GM11168 (cell line): ENCODE results near the gene CCDC117.
"Not testable (repeated sequence)": the region's sequence is repeated elsewhere in the genome, so short reads cannot be mapped to it uniquely, and the experiment has no call there.

Source experiments
- in situ Hi-C: fragments of 300-500 bp; cut with MboI; formaldehyde crosslinking; loops from one replicate; pipeline ENCODE4 v1.12.0; 2022; ENCODE audit warnings: low sequenced_read_pairs; ENCODE audit not compliant: unreplicated experiment

Gene CCDC117

DNA sequence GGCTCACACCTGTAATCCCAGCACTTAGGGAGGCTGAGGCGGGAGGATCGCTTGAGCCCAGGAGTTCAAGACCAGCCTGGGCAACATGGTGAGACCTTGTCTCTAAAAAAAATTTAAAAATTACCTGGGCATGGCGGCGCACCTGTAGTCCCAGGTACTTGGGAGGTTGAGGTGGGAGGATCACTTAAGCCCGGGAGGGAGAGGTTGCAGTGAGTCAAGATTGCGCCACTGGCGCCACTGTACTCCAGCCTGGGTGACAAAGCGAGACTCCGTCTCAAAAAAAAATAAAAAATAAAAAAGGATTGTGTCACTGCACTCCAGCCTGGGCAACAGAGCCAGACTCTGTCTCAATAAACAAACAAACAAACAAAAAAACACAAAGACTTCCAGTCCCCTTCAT, 52.0 kb downstream of the CCDC117 start:
- in situ Hi-C loops, result not testable (repeated sequence)

- in situ Hi-C loops, result loop anchor here (25.0 kb wide), 1 partner anchor 764 kb away; no protein-coding TSS in a partner anchor
These were observed 53.9 kb downstream of the CCDC117 start for GRCh38 chr22:28826430-28826829.

DNA sequence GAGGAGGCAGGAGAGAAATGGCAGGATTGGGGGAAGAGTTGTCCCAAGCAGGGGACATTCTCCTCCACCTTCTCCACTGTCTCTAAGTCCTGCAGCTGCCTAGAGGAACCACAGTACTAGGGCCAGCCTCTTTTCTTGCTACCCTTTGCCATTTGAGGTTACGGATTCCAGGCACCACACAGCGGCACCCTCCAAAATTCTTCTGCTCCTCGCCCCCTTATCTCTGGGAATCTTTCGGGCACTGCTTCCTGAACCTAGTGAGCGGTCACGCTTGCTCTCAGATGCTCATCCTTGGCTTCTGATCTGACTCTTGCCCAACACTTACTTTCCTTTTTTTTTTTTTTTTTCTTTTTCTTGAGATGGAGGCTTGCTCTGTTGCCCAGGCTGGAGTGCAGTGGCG, 54.4 kb downstream of the CCDC117 start:
- in situ Hi-C loops, result loop anchor here (25.0 kb wide), 1 partner anchor 765 kb away; no protein-coding TSS in a partner anchor

DNA sequence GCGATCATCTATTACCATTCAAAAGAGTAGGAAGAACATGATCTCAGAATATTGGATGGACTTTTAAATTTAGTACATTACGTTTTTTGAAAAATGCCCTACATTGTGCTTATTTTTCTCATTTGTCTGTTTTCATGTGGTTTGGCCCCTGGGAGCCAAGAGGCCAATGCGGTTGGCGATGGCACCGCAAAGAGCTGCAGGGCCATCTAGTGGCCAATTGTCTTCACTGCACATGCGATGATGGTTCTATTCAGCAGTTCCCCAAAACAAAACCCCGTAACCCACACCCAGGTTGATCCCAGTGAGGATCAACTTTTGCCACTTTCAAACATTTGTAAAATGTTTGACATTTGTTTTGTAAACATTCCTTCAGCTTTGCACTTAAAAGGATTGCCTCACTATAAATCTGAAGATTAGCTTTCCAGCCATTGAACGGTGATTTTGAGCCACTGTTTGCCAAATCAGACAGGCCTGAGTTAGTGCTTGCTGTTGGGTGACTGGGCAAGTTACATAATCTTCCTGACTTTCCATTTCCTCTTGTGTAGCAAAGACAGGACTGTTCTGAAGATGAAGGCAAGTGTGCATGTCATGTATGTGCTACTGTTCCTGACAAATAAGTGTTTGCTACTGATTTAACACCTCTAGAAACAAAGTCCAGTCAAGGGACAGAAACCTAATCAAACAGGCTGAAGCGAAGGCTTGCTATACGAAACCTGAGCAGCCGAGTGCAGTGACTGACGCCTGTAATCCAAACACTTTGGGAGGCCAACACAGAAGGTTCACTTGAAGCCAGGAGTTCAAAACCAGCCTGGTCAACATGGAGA, 57.1 kb downstream of the CCDC117 start:
- in situ Hi-C loops, result loop anchor here (10.0 to 25.0 kb wide), 2 partner anchors 45 to 767 kb away; no protein-coding TSS in a partner anchor

GRCh38 chr22:28830441-28830840, 57.9 kb downstream of the CCDC117 start:
- in situ Hi-C loops, result loop anchor here (10.0 to 25.0 kb wide), 2 partner anchors 46 to 768 kb away; no protein-coding TSS in a partner anchor

GRCh38 chr22:28831140-28832072, 58.9 kb downstream of the CCDC117 start:
- in situ Hi-C loops, result loop anchor here (10.0 to 25.0 kb wide), 2 partner anchors 47 to 769 kb away; no protein-coding TSS in a partner anchor

DNA sequence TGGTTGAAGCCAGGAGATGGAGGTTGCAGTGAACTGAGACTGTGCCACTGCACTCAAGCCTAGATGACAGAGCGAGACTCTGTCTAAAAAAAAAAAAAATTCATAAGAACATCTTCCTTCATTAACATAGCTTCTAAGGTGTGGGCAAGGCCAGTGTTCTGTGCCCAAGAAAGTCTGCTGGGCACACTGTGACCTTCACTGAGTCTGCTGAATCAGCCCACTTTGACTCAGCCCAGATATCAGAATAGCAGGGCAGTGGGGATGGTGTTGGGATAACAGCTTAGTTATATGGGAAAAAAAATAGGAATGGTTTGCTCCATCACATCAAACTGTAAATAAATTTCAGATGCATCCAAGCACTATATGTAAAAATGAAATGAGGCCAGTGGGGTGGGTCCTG, 60.2 kb downstream of the CCDC117 start:
- in situ Hi-C loops, result loop anchor here (10.0 to 25.0 kb wide), 2 partner anchors 48 to 770 kb away; no protein-coding TSS in a partner anchor

DNA sequence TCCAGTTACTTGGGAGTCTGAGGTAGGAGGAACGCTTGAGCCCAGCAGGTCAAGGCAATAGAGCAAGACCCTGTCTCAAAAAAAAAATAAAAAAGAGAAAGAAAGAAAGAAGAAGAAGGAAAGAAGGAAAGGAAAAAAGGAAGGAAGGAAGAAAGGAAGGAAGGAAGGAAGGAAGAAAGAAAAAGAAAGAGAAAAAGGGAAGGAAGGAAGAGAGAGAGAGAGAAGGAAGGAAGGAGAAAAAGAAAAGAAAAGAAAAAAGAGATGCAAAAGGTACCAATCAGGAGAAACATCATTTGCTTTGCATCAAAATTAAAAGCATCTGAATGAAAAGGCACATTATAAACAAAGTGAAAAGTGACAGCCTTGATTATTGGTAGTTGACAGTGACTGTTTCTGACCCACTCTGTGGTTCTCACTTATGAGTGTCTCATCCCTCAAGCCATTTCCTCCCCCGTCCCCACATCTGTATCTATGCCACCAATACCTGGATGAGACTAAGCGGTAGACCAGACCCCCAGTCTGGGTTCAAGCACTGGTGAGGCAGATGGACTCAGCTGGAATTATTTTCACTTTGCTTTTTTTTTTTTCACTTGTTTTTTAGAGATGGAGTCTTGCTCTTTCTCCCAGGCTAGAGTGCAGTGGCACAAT, 60.9 kb downstream of the CCDC117 start:
- in situ Hi-C loops, result loop anchor here (10.0 to 25.0 kb wide), 2 partner anchors 49 to 771 kb away; no protein-coding TSS in a partner anchor

DNA sequence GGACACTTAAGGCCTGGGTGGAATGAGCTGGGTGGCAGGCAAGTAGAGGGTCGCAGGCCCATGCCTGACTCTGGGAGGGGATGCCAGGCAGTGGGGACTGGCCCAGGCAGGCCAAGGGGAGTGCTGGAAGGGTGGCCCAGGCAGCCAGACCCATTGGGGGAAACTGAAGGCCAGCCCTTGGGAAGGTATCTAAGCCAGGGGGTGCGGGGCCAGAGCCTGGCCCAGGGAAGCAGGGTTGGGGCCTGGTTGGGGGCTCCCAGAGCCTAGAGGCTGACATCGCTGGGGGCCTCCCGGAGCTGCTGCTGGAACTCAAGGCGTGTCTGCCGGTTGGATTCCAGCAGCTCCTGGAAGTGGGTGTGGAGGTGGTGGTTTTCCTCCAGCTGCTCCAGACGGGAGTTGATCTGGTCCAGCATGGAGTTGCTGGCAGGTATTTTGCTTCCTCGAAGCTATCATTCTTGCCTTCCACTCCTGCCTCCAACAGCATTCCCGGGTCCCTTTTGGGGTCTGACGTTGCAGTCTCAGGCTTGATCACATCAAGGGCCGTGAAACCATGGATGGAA, 63.2 kb downstream of the CCDC117 start:
- in situ Hi-C loops, result loop anchor here (5.0 to 25.0 kb wide), 3 partner anchors 51 to 773 kb away; no protein-coding TSS in a partner anchor

DNA sequence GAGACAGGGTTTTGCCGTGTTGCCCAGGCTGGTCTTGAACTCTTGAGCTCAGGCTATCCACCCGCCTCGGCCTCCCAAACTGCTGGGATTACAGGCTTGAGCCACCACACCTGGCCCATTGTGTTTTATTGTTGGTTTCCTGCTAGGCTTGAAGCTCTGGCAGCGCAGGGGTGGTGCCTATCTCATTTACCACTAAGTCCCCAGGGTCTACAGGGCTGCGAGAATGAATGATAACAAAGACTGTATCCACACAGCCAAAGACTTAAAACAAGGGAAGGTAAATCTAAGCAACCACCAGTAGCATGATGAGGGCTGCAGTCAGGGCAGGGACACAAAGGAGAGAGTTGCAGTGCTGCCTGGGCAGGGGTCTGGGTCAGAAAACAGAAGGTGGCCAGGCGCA, 65.1 kb downstream of the CCDC117 start:
- in situ Hi-C loops, result loop anchor here (5.0 to 25.0 kb wide), 3 partner anchors 53 to 775 kb away; no protein-coding TSS in a partner anchor
